ENCODE measurements around the gene PUSL1.

PUSL1 gene

DNA sequence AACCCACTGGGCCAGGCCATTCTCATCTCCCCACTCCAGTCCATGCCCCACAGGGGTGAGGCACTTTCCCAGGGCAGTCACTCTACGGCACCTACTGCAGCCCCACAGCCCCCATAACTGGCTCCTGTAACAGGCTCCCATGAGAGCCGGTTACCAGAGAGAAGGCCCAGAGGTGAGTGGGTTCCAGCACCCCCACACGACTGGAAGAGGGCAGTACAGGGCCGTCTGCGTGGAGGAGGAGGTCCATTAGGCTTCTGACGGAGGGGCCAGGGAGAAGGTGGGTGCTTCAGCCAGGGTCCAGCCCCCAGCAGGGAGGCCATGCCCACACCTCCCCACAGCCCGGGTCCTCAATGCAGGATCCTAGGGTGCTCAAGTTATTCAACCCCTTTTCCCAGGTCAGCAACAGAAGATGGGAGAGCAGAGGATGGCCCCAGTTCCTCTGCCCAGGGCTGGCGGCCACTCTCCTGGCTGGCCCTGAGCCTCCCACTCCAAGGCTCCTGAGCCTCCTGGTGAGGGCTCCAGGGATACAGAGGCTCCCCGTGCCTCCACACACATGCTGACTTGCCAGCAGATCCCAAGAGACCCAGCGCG is 2.2 kb upstream of the PUSL1 start:
- TF ChIP-seq, protein P1, sequence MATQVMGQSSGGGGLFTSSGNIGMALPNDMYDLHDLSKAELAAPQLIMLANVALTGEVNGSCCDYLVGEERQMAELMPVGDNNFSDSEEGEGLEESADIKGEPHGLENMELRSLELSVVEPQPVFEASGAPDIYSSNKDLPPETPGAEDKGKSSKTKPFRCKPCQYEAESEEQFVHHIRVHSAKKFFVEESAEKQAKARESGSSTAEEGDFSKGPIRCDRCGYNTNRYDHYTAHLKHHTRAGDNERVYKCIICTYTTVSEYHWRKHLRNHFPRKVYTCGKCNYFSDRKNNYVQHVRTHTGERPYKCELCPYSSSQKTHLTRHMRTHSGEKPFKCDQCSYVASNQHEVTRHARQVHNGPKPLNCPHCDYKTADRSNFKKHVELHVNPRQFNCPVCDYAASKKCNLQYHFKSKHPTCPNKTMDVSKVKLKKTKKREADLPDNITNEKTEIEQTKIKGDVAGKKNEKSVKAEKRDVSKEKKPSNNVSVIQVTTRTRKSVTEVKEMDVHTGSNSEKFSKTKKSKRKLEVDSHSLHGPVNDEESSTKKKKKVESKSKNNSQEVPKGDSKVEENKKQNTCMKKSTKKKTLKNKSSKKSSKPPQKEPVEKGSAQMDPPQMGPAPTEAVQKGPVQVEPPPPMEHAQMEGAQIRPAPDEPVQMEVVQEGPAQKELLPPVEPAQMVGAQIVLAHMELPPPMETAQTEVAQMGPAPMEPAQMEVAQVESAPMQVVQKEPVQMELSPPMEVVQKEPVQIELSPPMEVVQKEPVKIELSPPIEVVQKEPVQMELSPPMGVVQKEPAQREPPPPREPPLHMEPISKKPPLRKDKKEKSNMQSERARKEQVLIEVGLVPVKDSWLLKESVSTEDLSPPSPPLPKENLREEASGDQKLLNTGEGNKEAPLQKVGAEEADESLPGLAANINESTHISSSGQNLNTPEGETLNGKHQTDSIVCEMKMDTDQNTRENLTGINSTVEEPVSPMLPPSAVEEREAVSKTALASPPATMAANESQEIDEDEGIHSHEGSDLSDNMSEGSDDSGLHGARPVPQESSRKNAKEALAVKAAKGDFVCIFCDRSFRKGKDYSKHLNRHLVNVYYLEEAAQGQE (IDR thresholded peaks at IDR 0.05; ENCODE audit: insufficient read depth in 1 of 2, low read depth in 2 of 2, low read length in 2 of 2) = no peak
- TF ChIP-seq FOXP2 (optimal IDR thresholded peaks at IDR 0.05; ENCODE audit: borderline replicate concordance, extremely low read depth, extremely low read length, insufficient read depth) (no peak), POLR2AphosphoS5 (IDR thresholded peaks at IDR 0.05; ENCODE audit: low read depth, low read length) (no peak), TAF1 (IDR thresholded peaks at IDR 0.05; ENCODE audit: borderline replicate concordance, insufficient read depth, low read length) (no peak), SIN3A (IDR thresholded peaks at IDR 0.05; ENCODE audit: borderline replicate concordance, insufficient read depth, low read length) (no peak)

DNA sequence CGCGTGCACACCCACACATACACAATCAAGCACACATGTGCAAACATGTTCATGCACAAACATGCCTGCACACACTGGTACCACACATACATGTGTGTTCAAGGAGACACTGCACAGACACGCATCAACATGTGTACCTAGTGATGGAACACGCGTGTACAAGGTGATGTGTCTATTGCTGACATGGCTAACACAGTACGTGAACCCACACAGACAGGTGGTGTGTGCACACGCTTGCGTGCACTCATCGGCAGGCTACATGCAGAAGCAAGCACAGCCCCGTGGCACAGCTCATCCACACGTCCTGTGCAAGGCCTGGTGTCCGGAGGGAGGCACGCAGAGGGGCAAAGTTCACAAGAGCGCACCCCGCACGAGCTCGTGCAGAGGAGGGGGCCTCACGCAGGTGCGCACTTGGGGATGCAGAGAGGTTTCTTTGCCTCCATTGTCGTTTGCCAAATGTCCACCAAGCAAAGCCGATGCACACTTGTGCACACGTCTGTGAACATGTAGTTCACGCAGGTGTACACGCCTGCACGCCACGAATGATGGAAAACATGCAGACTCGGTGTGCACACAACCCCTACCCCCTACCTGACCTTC is 1.6 kb upstream of the PUSL1 start:
- no peak for TF ChIP-seq TAF1 (IDR thresholded peaks at IDR 0.05; ENCODE audit: borderline replicate concordance, insufficient read depth, low read length)
- TF ChIP-seq, protein P1 (IDR thresholded peaks at IDR 0.05; ENCODE audit: insufficient read depth in 1 of 2, low read depth in 2 of 2, low read length in 2 of 2) = no peak
- TF ChIP-seq FOXP2 (optimal IDR thresholded peaks at IDR 0.05; ENCODE audit: borderline replicate concordance, extremely low read depth, extremely low read length, insufficient read depth) = no peak
- TF ChIP-seq SIN3A (IDR thresholded peaks at IDR 0.05; ENCODE audit: borderline replicate concordance, insufficient read depth, low read length) = no peak
- TF ChIP-seq POLR2AphosphoS5 (IDR thresholded peaks at IDR 0.05; ENCODE audit: low read depth, low read length) = no peak

DNA sequence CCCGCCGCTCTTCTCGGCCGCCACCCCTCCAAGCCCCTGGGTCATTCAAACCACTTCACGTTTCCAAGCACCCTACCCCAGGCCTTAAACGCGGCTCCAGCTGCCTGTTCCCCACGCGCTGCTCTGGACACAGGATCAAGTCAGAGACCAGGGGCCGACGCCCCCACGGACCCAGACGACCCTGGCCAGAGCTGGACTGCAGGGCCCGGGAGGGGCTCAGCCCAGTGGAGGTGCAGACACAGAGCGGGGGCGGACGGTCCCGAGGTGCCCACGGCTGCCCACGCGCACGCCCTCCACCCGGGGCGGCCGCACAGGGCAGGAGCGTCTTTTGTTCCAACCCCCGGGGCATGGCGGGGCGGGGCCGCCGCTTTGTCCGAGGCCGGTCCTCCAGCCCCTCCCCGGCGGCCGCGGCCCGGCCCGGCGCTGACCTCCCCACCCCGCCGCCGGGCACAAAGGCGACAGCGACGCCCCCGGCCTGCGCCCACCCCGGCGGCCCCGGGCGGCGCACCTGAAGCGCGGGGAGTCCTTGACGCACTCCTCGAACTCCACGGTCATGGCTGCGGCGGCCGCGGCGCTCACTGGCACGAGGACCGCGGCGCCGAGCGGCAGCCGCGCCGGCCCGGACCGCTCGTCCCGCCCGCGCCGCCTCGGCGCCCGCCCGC is 1.0 kb upstream of the PUSL1 start:
- TF ChIP-seq SIN3A (IDR thresholded peaks at IDR 0.05; ENCODE audit: borderline replicate concordance, insufficient read depth, low read length) = no peak
- no peak for TF ChIP-seq FOXP2 (optimal IDR thresholded peaks at IDR 0.05; ENCODE audit: borderline replicate concordance, extremely low read depth, extremely low read length, insufficient read depth)
- TF ChIP-seq TAF1 (IDR thresholded peaks at IDR 0.05; ENCODE audit: borderline replicate concordance, insufficient read depth, low read length) = no peak
- TF ChIP-seq, protein P1 (IDR thresholded peaks at IDR 0.05; ENCODE audit: insufficient read depth in 1 of 2, low read depth in 2 of 2, low read length in 2 of 2) = no peak
- TF ChIP-seq POLR2AphosphoS5 (IDR thresholded peaks at IDR 0.05; ENCODE audit: low read depth, low read length) = no peak

DNA sequence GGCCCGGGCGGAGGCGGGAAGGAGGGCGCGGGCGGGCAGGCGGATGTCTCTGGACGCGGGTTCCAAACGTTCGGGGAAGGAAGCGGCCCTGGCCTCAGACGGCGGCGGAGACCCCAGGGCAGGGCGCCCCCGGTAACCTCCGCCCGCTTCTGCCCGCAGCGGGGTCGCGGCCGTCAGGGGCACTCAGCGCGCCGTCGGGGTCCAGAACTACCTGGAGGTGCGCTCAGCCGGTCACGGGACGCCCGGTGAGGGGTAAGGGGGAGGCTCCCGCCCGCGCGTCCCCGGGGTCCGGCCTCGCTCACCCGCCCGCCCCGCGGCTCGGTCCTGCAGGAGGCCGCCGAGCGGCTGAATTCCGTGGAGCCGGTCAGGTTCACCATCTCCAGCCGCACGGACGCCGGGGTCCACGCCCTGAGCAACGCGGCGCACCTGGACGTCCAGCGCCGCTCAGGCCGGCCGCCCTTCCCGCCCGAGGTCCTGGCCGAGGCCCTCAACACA is 406 bp downstream of the PUSL1 start:
- TF ChIP-seq FOXP2 (optimal IDR thresholded peaks at IDR 0.05; ENCODE audit: borderline replicate concordance, extremely low read depth, extremely low read length, insufficient read depth) (no peak), TAF1 (IDR thresholded peaks at IDR 0.05; ENCODE audit: borderline replicate concordance, insufficient read depth, low read length) (no peak), POLR2AphosphoS5 (IDR thresholded peaks at IDR 0.05; ENCODE audit: low read depth, low read length) (no peak), SIN3A (IDR thresholded peaks at IDR 0.05; ENCODE audit: borderline replicate concordance, insufficient read depth, low read length) (no peak)
- TF ChIP-seq, protein P1 (IDR thresholded peaks at IDR 0.05; ENCODE audit: insufficient read depth in 1 of 2, low read depth in 2 of 2, low read length in 2 of 2) = no peak
